ENCODE measurements around the gene DBN1. TPM values are rescaled to one million over a fixed set of nuclear protein-coding genes. Genes with fewer than 3 reads are reported as not detected.

The DBN1 gene
- total and polyA plus RNA-seq, 9 of the 15 experiments (the other 6 are each of a cell fraction or from before 2014, with no cell fraction given) = 0.25 to 87.2 (median 27.9) TPM

- Histone ChIP-seq H4K20me1 (replicated peaks; ENCODE audit: control insufficient read depth, insufficient read depth, low read length) (no peaks in the 10 kb centered on the region), H3K9me3 (replicated peaks; ENCODE audit: control insufficient read depth, insufficient read depth, low read depth, low read length) (no peaks in the 10 kb centered on the region), H3K4me3 (no peak overlapping the region), H3K4me2 (ENCODE audit: insufficient read depth, low read length) (0 out of 2 replicates have a peak overlapping the region, but pooled peaks have one; percentile 6), H2AFZ (ENCODE audit: low read depth, low read length) (no peak overlapping the region), H3K9me1 (ENCODE audit: control insufficient read depth, insufficient read depth, low read length) (no peaks in the 10 kb centered on the region), H3K4me1 (replicated peaks in 1 of 2; ENCODE audit: control insufficient read depth in 2 of 2, insufficient read depth in 2 of 2, low read length in 2 of 2) (peaks cover 27 to 69% of the 10 kb centered on the region in 2 experiments), H3K36me3 (ENCODE audit: control insufficient read depth, insufficient read depth, low read length) (peaks cover 50% of the 10 kb centered on the region), H3K9ac (ENCODE audit: insufficient read depth in 1 of 2, low read depth in 2 of 2, low read length in 2 of 2) (peak overlapping the region; percentile 1 to 89; a peak in 2 of 4 replicates), H3K27ac (ENCODE audit: extremely low read depth, low read depth, low read length) (peak overlapping the region; percentile 80), H3K79me2 (ENCODE audit: control insufficient read depth, insufficient read depth, low read length) (peaks cover 15% of the 10 kb centered on the region; the same call in 2 of the 3 replicates), H3K27me3 (ENCODE audit: control insufficient read depth in 2 of 2, insufficient read depth in 2 of 2, low read length in 2 of 2) (no peaks in the 10 kb centered on the region)
- ChIA-PET POLR2A (interaction anchor here (2.5 to 4.5 kb wide), 3 partner anchors 9 to 15 kb away, joined by 11 to 26 read pairs (median 15); partner anchors contain the start of gene PDLIM7), CTCF (ENCODE audit: low intra/inter-chr PET ratio) (no interaction called here)
- intact Hi-C loops (cut with micrococcal nuclease) (no loop called here), in situ Hi-C loops (cut with MboI) (no loop called here)
- ATAC-seq (no peak), DNase-seq (ENCODE audit: extremely low read depth in 1 of 4, low spot score in 3 of 4) (no peak), FAIRE-seq (no peak)
- TF ChIP-seq, protein P1, sequence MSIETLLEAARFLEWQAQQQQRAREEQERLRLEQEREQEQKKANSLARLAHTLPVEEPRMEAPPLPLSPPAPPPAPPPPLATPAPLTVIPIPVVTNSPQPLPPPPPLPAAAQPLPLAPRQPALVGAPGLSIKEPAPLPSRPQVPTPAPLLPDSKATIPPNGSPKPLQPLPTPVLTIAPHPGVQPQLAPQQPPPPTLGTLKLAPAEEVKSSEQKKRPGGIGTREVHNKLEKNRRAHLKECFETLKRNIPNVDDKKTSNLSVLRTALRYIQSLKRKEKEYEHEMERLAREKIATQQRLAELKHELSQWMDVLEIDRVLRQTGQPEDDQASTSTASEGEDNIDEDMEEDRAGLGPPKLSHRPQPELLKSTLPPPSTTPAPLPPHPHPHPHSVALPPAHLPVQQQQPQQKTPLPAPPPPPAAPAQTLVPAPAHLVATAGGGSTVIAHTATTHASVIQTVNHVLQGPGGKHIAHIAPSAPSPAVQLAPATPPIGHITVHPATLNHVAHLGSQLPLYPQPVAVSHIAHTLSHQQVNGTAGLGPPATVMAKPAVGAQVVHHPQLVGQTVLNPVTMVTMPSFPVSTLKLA (conservative IDR thresholded peaks at IDR 0.05) = 0 out of 4 replicates have a peak, but pooled peaks of 1 of the 2 experiments have one; percentile 7
- TF ChIP-seq, protein P2, sequence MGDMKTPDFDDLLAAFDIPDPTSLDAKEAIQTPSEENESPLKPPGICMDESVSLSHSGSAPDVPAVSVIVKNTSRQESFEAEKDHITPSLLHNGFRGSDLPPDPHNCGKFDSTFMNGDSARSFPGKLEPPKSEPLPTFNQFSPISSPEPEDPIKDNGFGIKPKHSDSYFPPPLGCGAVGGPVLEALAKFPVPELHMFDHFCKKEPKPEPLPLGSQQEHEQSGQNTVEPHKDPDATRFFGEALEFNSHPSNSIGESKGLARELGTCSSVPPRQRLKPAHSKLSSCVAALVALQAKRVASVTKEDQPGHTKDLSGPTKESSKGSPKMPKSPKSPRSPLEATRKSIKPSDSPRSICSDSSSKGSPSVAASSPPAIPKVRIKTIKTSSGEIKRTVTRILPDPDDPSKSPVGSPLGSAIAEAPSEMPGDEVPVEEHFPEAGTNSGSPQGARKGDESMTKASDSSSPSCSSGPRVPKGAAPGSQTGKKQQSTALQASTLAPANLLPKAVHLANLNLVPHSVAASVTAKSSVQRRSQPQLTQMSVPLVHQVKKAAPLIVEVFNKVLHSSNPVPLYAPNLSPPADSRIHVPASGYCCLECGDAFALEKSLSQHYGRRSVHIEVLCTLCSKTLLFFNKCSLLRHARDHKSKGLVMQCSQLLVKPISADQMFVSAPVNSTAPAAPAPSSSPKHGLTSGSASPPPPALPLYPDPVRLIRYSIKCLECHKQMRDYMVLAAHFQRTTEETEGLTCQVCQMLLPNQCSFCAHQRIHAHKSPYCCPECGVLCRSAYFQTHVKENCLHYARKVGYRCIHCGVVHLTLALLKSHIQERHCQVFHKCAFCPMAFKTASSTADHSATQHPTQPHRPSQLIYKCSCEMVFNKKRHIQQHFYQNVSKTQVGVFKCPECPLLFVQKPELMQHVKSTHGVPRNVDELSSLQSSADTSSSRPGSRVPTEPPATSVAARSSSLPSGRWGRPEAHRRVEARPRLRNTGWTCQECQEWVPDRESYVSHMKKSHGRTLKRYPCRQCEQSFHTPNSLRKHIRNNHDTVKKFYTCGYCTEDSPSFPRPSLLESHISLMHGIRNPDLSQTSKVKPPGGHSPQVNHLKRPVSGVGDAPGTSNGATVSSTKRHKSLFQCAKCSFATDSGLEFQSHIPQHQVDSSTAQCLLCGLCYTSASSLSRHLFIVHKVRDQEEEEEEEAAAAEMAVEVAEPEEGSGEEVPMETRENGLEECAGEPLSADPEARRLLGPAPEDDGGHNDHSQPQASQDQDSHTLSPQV (IDR thresholded peaks at IDR 0.05) = 0 out of 2 replicates have a peak, but pooled peaks have one; percentile 35
- TF ChIP-seq KAT7 (CRISPR knock-in tag; IDR thresholded peaks at IDR 0.05; ENCODE audit: borderline replicate concordance) (no peak), ZNF695 (CRISPR knock-in tag; IDR thresholded peaks at IDR 0.05) (no peak), AFF1 (IDR thresholded peaks at IDR 0.05; ENCODE audit: low read depth in 1 of 2, partially characterized antibody in 2 of 2) (no peak), FOXP1 (CRISPR knock-in tag; IDR thresholded peaks at IDR 0.05) (0 out of 2 replicates have a peak, but pooled peaks have one; percentile 42), THRB (CRISPR knock-in tag; conservative IDR thresholded peaks at IDR 0.05) (no peak), MAX (CRISPR knock-in tag; IDR thresholded peaks at IDR 0.05) (0 out of 2 replicates have a peak, but pooled peaks have one; percentile 5)
- BruUV-seq (replicated peaks) = no TSS peak
- WGBS (ENCODE audit: insufficient coverage, low coverage, missing lambda C conversion rate) = 93% methylated on average over 13 of the region's 17 CpGs
Observed at GRCh38 chr5:177507596-177508220, 34.3 kb upstream of the DBN1 start.

Data from K562 (cell line).